Parathyroid adenoma (tissue), 2 donors: Measurements from ENCODE around the gene ARHGAP45.

Experiments
- H2AFZ ChIP-seq: fragments of 300-600 bp; sonication (generic); one replicate; pipeline ENCODE4 v1.7.0; 2017; ENCODE audit warnings: antibody characterized with exemption, mild to moderate bottlenecking
- H3K27ac ChIP-seq: fragments of 300-600 bp; sonication (generic); one replicate; pipeline ENCODE4 v1.7.0; 2017
- H3K27me3 ChIP-seq: fragments of 300-600 bp; sonication (generic); one replicate; pipeline ENCODE4 v1.7.0; 2017; ENCODE audit warnings: low read length; ENCODE audit not compliant: control insufficient read depth, insufficient read depth
- H3K36me3 ChIP-seq: fragments of 300-600 bp; sonication (generic); one replicate; pipeline ENCODE4 v1.7.0; 2017; ENCODE audit warnings: low read length; ENCODE audit not compliant: control insufficient read depth, insufficient read depth
- H3K4me1 ChIP-seq: fragments of 300-600 bp; sonication (generic); one replicate; pipeline ENCODE4 v1.7.0; 2017; ENCODE audit warnings: control low read depth
- H3K4me2 ChIP-seq: fragments of 300-600 bp; sonication (generic); one replicate; pipeline ENCODE4 v1.7.0; 2017; ENCODE audit warnings: low read length
- H3K4me3 ChIP-seq: fragments of 300-600 bp; sonication (generic); one replicate; pipeline ENCODE4 v1.7.0; 2017; ENCODE audit warnings: low read depth, low read length
- H3K79me2 ChIP-seq: fragments of 300-600 bp; sonication (generic); one replicate; pipeline ENCODE4 v1.7.0; 2017; ENCODE audit warnings: control low read depth
- H3K9ac ChIP-seq: fragments of 300-600 bp; sonication (generic); one replicate; pipeline ENCODE4 v1.7.0; 2017; ENCODE audit warnings: mild to moderate bottlenecking
- H3K9me3 ChIP-seq: fragments of 300-600 bp; sonication (generic); one replicate; pipeline ENCODE4 v1.7.0; 2017; ENCODE audit warnings: low read length; ENCODE audit not compliant: control insufficient read depth
- CTCF ChIP-seq: fragments of 300-600 bp; sonication (generic); IDR thresholded peaks from one replicate; pipeline ENCODE4 v1.7.0; 2017; ENCODE audit warnings: antibody characterized with exemption, mild to moderate bottlenecking
- donor health status: primary hyperparathyroidism.

Gene ARHGAP45

DNA sequence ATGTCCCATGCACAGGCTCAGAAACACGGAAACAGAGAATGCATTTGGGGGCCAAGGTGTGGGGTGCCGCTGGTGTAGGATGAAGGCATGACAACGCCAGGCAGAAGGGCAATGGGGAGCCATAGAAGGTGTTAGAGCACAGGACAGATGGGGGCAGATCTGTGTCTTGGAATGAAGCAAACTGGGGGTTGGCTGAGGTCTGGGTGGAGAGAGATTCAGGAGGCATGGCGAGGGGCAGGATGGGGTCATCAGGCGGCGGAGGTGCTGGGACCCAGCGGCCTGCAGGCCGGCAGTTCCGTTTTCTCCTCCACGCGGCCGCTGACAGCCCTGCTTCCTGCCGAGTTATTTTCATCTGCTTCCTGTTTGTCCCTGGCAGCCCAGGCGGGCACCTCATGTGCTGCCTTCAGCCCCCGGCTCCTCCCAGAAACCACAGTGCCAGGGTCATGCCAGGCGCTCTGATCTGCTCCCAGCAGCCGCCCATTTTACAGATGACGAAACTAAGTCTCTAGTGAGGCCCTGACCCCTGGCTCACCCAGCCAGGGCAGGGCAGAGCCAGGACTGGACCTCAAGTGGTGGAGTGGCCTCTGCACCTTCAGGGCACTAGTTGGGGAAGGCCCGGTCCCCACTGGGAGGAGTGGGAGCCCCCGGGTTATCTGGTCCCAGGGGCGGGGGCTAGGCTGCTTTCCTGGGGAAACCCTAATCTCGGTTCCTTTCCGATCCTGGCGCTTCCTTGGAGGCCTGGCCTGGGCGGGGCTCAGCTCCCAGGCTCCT is 2.2 kb downstream of the ARHGAP45 start:
- Histone ChIP-seq H3K36me3 (no peaks in the 10 kb centered on the region), H3K9ac (no peak overlapping the region), H3K27ac (no peak overlapping the region), H3K4me3 (no peak overlapping the region), H2AFZ (no peak overlapping the region), H3K79me2 (no peaks in the 10 kb centered on the region), H3K4me1 (peaks cover 2% of the 10 kb centered on the region), H3K4me2 (no peak overlapping the region), H3K27me3 (peaks cover 7% of the 10 kb centered on the region), H3K9me3 (no peaks in the 10 kb centered on the region)
- no peak for TF ChIP-seq CTCF

- Histone ChIP-seq H3K79me2 (no peaks in the 10 kb centered on the region), H3K4me1 (no peaks in the 10 kb centered on the region), H3K27ac (no peak overlapping the region), H3K4me2 (peak overlapping the region; percentile 13), H3K9me3 (no peaks in the 10 kb centered on the region), H3K36me3 (no peaks in the 10 kb centered on the region), H3K4me3 (no peak overlapping the region), H2AFZ (no peak overlapping the region), H3K27me3 (peaks cover 7% of the 10 kb centered on the region), H3K9ac (no peak overlapping the region)
- TF ChIP-seq CTCF: no peak
Measured at GRCh38 chr19:1070576-1070930, 3.6 kb downstream of the ARHGAP45 start.

GRCh38 chr19:1070931-1071791 is 4.2 kb downstream of the ARHGAP45 start:
- TF ChIP-seq CTCF: no peak
- H3K27ac ChIP-seq: no peak overlapping the region
- peak overlapping the region; percentile 13 for H3K4me2 ChIP-seq
- H3K4me3 ChIP-seq: no peak overlapping the region
- H3K4me1 ChIP-seq: no peaks in the 10 kb centered on the region
- peaks cover 7% of the 10 kb centered on the region for H3K27me3 ChIP-seq
- no peak overlapping the region for H2AFZ ChIP-seq
- H3K79me2 ChIP-seq: no peaks in the 10 kb centered on the region
- no peaks in the 10 kb centered on the region for H3K36me3 ChIP-seq
- no peak overlapping the region for H3K9ac ChIP-seq
- no peaks in the 10 kb centered on the region for H3K9me3 ChIP-seq

GRCh38 chr19:1072371-1073015 is 5.5 kb downstream of the ARHGAP45 start:
- Histone ChIP-seq H3K27me3 (peaks cover 2% of the 10 kb centered on the region), H3K4me2 (no peak overlapping the region), H3K4me3 (no peak overlapping the region), H3K79me2 (no peaks in the 10 kb centered on the region), H3K27ac (no peak overlapping the region), H3K36me3 (no peaks in the 10 kb centered on the region), H2AFZ (no peak overlapping the region), H3K9ac (no peak overlapping the region), H3K4me1 (no peaks in the 10 kb centered on the region), H3K9me3 (no peaks in the 10 kb centered on the region)
- no peak for TF ChIP-seq CTCF
